ENCODE data around the gene CAPN9. TPM values are rescaled to one million over a fixed set of nuclear protein-coding genes. Genes with fewer than 3 reads are reported as not detected.

CAPN9 gene
- total and polyA plus RNA-seq, 8 donors = 0.08 to 0.73 (median 0.28) TPM; not detected in 5

- Histone ChIP-seq H3K36me3 (no peaks in the 10 kb centered on the region), H3K27ac (peak overlapping the region in 1 of 4 donors; percentile 31), H3K4me3 (no peak overlapping the region), H3K4me1 (peaks cover 8 to 20% (median 11%) of the 10 kb centered on the region in 3 donors), H3K9me3 (no peaks in the 10 kb centered on the region), H3K27me3 (no peaks in the 10 kb centered on the region)
- 25 to 30% methylated on average over 6 of the region's 6 CpGs for WGBS, 2 donors
- DNase-seq (peak in 3 of 6 donors; percentile 28 to 41 (median 36)), FAIRE-seq (no peak), ATAC-seq (peak in 3 of 4 donors; percentile 53 to 67 (median 61))
- intact Hi-C loops (cut with DNase I) = no loop called here
- TF ChIP-seq, protein P1, sequence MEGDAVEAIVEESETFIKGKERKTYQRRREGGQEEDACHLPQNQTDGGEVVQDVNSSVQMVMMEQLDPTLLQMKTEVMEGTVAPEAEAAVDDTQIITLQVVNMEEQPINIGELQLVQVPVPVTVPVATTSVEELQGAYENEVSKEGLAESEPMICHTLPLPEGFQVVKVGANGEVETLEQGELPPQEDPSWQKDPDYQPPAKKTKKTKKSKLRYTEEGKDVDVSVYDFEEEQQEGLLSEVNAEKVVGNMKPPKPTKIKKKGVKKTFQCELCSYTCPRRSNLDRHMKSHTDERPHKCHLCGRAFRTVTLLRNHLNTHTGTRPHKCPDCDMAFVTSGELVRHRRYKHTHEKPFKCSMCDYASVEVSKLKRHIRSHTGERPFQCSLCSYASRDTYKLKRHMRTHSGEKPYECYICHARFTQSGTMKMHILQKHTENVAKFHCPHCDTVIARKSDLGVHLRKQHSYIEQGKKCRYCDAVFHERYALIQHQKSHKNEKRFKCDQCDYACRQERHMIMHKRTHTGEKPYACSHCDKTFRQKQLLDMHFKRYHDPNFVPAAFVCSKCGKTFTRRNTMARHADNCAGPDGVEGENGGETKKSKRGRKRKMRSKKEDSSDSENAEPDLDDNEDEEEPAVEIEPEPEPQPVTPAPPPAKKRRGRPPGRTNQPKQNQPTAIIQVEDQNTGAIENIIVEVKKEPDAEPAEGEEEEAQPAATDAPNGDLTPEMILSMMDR (IDR thresholded peaks at IDR 0.05) = no peak
These were observed 18.3 kb upstream of the CAPN9 start for GRCh38 chr1:230728710-230729392.

DNA sequence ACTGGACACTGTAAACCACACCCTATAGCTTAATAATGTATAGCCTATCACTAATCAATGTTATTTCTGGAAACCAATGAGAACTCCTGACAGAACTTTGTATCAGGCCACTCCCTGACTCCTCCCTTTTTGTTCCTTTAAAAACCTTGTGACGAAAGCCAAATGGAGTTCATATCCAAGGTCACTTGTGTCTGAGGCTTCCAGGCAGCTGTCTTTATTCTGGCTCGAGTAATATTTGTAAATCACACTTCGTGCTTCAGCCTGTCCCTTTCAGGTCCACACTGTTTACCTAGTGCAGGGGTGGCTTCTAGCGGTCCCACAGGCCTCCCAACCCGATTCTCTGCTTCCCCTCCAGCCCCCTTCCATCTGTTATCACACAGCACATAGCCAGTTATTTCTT, 16.2 kb upstream of the CAPN9 start:
- H3K27ac ChIP-seq = no peak overlapping the region
- H3K9me3 ChIP-seq = no peaks in the 10 kb centered on the region
- ATAC-seq = peak; percentile 68 to 91 (median 84)

DNA sequence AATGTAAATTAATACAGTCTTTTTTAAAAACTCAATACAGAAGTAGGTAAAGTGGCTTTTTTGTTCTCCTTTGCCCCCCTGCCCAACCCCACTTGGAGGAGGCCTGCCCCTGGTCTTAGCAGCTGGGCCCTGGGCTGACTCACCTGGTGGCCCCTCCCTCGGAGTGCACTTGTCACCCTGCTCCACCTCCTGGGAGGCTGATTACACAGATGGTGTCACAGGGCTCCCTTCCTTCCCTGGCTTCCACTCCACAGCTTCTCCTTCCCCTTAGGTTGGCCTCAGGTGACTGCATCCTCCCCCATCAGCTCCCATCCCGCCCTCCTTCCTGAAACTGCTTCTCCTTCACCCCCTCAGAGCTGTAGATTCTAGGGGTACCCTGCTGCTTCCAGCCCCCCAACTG, 11.7 kb upstream of the CAPN9 start:
- Histone ChIP-seq H3K9me3 (no peaks in the 10 kb centered on the region), H3K36me3 (no peaks in the 10 kb centered on the region), H3K4me1 (peaks cover 4 to 11% (median 8%) of the 10 kb centered on the region in 3 donors), H3K27ac (no peak overlapping the region), H3K4me3 (no peak overlapping the region), H3K27me3 (no peaks in the 10 kb centered on the region)
- DNase-seq (no peak), FAIRE-seq (no peak), ATAC-seq (peak; percentile 53 to 89 (median 66))
- intact Hi-C loops (cut with DNase I) = no loop called here
- TF ChIP-seq, protein P1 (IDR thresholded peaks at IDR 0.05) = no peak
- 50 to 67% methylated on average over 2 of the region's 2 CpGs for WGBS, 2 donors

More for the DNA sequence above, 16.2 kb upstream of the CAPN9 start:
- 2 to 4% methylated on average over 5 of the region's 5 CpGs for WGBS, 2 donors
- DNase-seq = peak in 3 of 6 donors; percentile 56 to 63 (median 61)
- intact Hi-C loops (cut with DNase I) = no loop called here
- Histone ChIP-seq H3K27me3 (no peaks in the 10 kb centered on the region), H3K4me3 (no peak overlapping the region), H3K4me1 (peaks cover 8 to 17% (median 11%) of the 10 kb centered on the region in 3 donors), H3K36me3 (no peaks in the 10 kb centered on the region)
- TF ChIP-seq, protein P1 (IDR thresholded peaks at IDR 0.05) = no peak
- FAIRE-seq = no peak

- no peaks in the 10 kb centered on the region for H3K9me3 ChIP-seq
- FAIRE-seq = no peak
These were observed 9.4 kb upstream of the CAPN9 start for GRCh38 chr1:230737622-230738262.

More at GRCh38 chr1:230737622-230738262, 9.4 kb upstream of the CAPN9 start:
- H3K27me3 ChIP-seq = no peaks in the 10 kb centered on the region
- no peaks in the 10 kb centered on the region for H3K36me3 ChIP-seq
- H3K4me1 ChIP-seq = no peaks in the 10 kb centered on the region
- no peak overlapping the region for H3K27ac ChIP-seq
- 86 to 91% methylated on average over 3 of the region's 3 CpGs for WGBS, 2 donors
- DNase-seq = no peak
- ATAC-seq = no peak
- intact Hi-C loops (cut with DNase I) = no loop called here
- no peak overlapping the region for H3K4me3 ChIP-seq
- TF ChIP-seq, protein P1 (IDR thresholded peaks at IDR 0.05) = no peak
